Panc1 (cell line): ENCODE results near the gene MS4A5. TPM values are rescaled to one million over a fixed set of nuclear protein-coding genes. Genes with fewer than 3 reads are reported as not detected.

Experiments used
- ATAC-seq: fragments of 200-7000 bp; cut with Tn5 transposase; 2 replicates; pipeline ENCODE4 v1.9.1; 2020; ENCODE audit warnings: mild to moderate bottlenecking, moderate library complexity
- BruUV-seq: library from RNA; stranded (reverse); fragments of 400-500 nt; replicated peaks from 2 replicates; lab custom pipeline; 2021; lab: Mats Ljungman, UMichigan
- CTCF ChIA-PET: fragments of 300-600 bp; sonication (Branson Sonifier 250); formaldehyde crosslinking; loops from one replicate; lab custom pipeline; 2022; ENCODE audit warnings: antibody characterized with exemption; lab: Charles Lee
- POLR2A ChIA-PET: fragments of 300-600 bp; sonication (Branson Sonifier 250); formaldehyde crosslinking; loops from one replicate; lab custom pipeline; 2022; ENCODE audit warnings: antibody characterized with exemption; lab: Charles Lee
- DNase-seq: peaks from one replicate; pipeline ENCODE4 v3.0.0-alpha.2; 2010; ENCODE audit warnings: low read depth, low spot score
- H3K27ac ChIP-seq: 2 replicates; pipeline ENCODE4 v1.5.1; 2011; ENCODE audit warnings: mild to moderate bottlenecking, low read length, inconsistent platforms
- H3K27me3 ChIP-seq: fragments of 200-500 bp; sonication (Bioruptor generic); 2 replicates; pipeline ENCODE4 v1.6.0; 2014; ENCODE audit warnings: low read length, inconsistent platforms; ENCODE audit not compliant: control insufficient read depth, insufficient read depth
- H3K36me3 ChIP-seq: fragments of 200-500 bp; sonication (Bioruptor generic); 2 replicates; pipeline ENCODE4 v1.5.1; 2014; ENCODE audit warnings: inconsistent platforms, mild to moderate bottlenecking, low read length, moderate library complexity; ENCODE audit not compliant: control insufficient read depth, insufficient read depth
- H3K4me1 ChIP-seq: 2 replicates; pipeline ENCODE4 v1.5.1; 2011; ENCODE audit warnings: inconsistent platforms, mild to moderate bottlenecking, low read length, moderate library complexity; ENCODE audit not compliant: control insufficient read depth, insufficient read depth
- H3K4me3 ChIP-seq, 2 experiments: 2 replicates each; pipeline ENCODE4 v1.5.1; 2011 to 2012; ENCODE audit warnings: low read depth in 2 of 2, low read length in 2 of 2, mild to moderate bottlenecking in 2 of 2, inconsistent platforms in 1 of 2, moderate library complexity in 1 of 2
- H3K9me3 ChIP-seq: fragments of 200-500 bp; sonication (Bioruptor generic); 2 replicates; pipeline ENCODE4 v1.5.1; 2014; ENCODE audit warnings: low read depth, mild to moderate bottlenecking, inconsistent platforms, low read length, moderate library complexity; ENCODE audit not compliant: control insufficient read depth, insufficient read depth
- POLR2AphosphoS5 ChIP-seq: IDR thresholded peaks from 2 replicates; pipeline ENCODE4 v1.6.1; 2012; ENCODE audit warnings: mild to moderate bottlenecking, low read depth, low read length, moderate library complexity
- SIN3A ChIP-seq: IDR thresholded peaks from 2 replicates; pipeline ENCODE4 v1.6.1; 2012; ENCODE audit warnings: low read depth, mild to moderate bottlenecking, low read length, moderate library complexity, borderline replicate concordance; ENCODE audit not compliant: insufficient read depth
- TCF7L2 ChIP-seq: IDR thresholded peaks from 2 replicates; pipeline ENCODE4 v1.6.1; 2011; ENCODE audit warnings: mild to moderate bottlenecking, low read depth, low read length, inconsistent platforms
- in situ Hi-C: cut with HindIII; loops from 2 replicates; pipeline ENCODE4 v1.10.0; 2016; ENCODE audit warnings: low sequenced_read_pairs, low pct_unique_long_range_greater_than_20kb
- intact Hi-C: fragments of 100-400 bp; cut with micrococcal nuclease; formaldehyde crosslinking; loops from one replicate; pipeline ENCODE4 v1.10.0; 2022; ENCODE audit not compliant: unreplicated experiment
- total RNA-seq: library from RNA; stranded (reverse); gene quantifications from one replicate; pipeline ENCODE4 v1.2.1, GENCODE V29; 2021; ENCODE audit not compliant: unreplicated experiment
- TF ChIP-seq, protein P1 (sequence below): fragments of 450-650 bp; IDR thresholded peaks from 2 replicates; pipeline ENCODE4 v1.5.1; 2017; ENCODE audit warnings: mild to moderate bottlenecking
- TF ChIP-seq, protein P2 (sequence below), 2 experiments: IDR thresholded peaks; 2 replicates each; pipeline ENCODE4 v1.6.1; 2011 to 2012; ENCODE audit warnings: low read depth in 2 of 2, control low read depth in 1 of 2, low read length in 1 of 2, mild to moderate bottlenecking in 1 of 2, moderate library complexity in 1 of 2; ENCODE audit not compliant: insufficient read depth in 1 of 2

Gene MS4A5
- total RNA-seq, 1 experiment from 2014 or later = not detected

GRCh38 chr11:60428517-60428916 lies 855 bp upstream of the MS4A5 start:
- no TSS peak for BruUV-seq
- ATAC-seq (no peak), DNase-seq (no peak)
- Histone ChIP-seq H3K4me3 (no peak overlapping the region), H3K4me1 (no peaks in the 10 kb centered on the region), H3K27ac (no peak overlapping the region), H3K27me3 (no peaks in the 10 kb centered on the region), H3K36me3 (no peaks in the 10 kb centered on the region), H3K9me3 (no peaks in the 10 kb centered on the region)
- TF ChIP-seq POLR2AphosphoS5 = no peak
- no peak for TF ChIP-seq SIN3A
- no peak for TF ChIP-seq TCF7L2
- TF ChIP-seq, protein P1, sequence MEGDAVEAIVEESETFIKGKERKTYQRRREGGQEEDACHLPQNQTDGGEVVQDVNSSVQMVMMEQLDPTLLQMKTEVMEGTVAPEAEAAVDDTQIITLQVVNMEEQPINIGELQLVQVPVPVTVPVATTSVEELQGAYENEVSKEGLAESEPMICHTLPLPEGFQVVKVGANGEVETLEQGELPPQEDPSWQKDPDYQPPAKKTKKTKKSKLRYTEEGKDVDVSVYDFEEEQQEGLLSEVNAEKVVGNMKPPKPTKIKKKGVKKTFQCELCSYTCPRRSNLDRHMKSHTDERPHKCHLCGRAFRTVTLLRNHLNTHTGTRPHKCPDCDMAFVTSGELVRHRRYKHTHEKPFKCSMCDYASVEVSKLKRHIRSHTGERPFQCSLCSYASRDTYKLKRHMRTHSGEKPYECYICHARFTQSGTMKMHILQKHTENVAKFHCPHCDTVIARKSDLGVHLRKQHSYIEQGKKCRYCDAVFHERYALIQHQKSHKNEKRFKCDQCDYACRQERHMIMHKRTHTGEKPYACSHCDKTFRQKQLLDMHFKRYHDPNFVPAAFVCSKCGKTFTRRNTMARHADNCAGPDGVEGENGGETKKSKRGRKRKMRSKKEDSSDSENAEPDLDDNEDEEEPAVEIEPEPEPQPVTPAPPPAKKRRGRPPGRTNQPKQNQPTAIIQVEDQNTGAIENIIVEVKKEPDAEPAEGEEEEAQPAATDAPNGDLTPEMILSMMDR = no peak
- TF ChIP-seq, protein P2, sequence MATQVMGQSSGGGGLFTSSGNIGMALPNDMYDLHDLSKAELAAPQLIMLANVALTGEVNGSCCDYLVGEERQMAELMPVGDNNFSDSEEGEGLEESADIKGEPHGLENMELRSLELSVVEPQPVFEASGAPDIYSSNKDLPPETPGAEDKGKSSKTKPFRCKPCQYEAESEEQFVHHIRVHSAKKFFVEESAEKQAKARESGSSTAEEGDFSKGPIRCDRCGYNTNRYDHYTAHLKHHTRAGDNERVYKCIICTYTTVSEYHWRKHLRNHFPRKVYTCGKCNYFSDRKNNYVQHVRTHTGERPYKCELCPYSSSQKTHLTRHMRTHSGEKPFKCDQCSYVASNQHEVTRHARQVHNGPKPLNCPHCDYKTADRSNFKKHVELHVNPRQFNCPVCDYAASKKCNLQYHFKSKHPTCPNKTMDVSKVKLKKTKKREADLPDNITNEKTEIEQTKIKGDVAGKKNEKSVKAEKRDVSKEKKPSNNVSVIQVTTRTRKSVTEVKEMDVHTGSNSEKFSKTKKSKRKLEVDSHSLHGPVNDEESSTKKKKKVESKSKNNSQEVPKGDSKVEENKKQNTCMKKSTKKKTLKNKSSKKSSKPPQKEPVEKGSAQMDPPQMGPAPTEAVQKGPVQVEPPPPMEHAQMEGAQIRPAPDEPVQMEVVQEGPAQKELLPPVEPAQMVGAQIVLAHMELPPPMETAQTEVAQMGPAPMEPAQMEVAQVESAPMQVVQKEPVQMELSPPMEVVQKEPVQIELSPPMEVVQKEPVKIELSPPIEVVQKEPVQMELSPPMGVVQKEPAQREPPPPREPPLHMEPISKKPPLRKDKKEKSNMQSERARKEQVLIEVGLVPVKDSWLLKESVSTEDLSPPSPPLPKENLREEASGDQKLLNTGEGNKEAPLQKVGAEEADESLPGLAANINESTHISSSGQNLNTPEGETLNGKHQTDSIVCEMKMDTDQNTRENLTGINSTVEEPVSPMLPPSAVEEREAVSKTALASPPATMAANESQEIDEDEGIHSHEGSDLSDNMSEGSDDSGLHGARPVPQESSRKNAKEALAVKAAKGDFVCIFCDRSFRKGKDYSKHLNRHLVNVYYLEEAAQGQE (IDR thresholded peaks at IDR 0.05; ENCODE audit: insufficient read depth in 1 of 2, low read depth in 2 of 2, low read length in 1 of 2) = no peak
- intact Hi-C loops (no loop called here), in situ Hi-C loops (no loop called here)
- ChIA-PET CTCF (no interaction called here), POLR2A (no interaction called here)

DNA sequence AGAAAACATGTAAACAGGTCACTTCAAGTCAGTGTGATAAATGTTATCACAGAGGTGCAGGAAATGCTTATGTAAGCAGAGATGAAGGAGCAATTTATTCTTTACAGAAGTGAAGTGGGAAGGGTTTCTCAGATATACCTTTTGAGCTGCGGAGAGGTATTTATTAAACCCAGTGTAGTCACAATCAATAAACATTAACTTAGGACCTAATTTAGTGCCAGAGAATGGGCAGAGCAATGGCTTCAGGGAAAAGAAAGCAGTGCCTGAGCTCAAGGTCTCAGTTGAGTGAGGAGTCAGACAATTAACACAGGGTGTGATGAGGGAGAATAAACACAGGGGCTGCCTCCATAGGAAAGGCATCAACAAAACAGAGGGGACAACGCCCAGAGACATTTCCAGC lies 1.9 kb downstream of the MS4A5 start:
- no TSS peak for BruUV-seq
- Histone ChIP-seq H3K36me3 (no peaks in the 10 kb centered on the region), H3K4me3 (no peak overlapping the region), H3K27me3 (no peaks in the 10 kb centered on the region), H3K27ac (no peak overlapping the region), H3K9me3 (no peaks in the 10 kb centered on the region), H3K4me1 (no peaks in the 10 kb centered on the region)
- no peak for ATAC-seq
- no peak for DNase-seq
- in situ Hi-C loops (no loop called here), intact Hi-C loops (no loop called here)
- CTCF ChIA-PET = no interaction called here
- POLR2A ChIA-PET = no interaction called here
- TF ChIP-seq SIN3A = no peak

DNA sequence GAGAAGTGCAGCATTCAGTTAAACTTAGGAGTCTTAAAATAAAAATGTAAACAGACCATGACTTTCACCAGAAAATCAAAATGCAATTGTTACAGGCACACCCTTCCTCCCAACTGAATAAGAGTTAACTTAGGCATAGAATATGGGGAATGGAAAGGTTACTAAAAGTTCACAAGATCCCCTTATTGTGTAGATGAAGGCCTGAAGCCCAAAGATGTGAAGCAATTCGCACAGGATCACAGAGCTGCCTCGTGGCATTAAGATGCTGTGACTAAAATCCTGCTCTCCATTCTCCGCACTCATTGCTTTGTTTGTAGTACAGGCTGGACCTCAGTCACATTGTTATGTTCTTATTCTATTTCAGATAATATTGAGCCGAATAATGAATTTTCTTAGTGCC lies 4.0 kb downstream of the MS4A5 start:
- TF ChIP-seq, protein P2 (IDR thresholded peaks at IDR 0.05; ENCODE audit: insufficient read depth in 1 of 2, low read depth in 2 of 2, low read length in 1 of 2) = no peak
- in situ Hi-C loops (no loop called here), intact Hi-C loops (no loop called here)
- Histone ChIP-seq H3K9me3 (no peaks in the 10 kb centered on the region), H3K27ac (no peak overlapping the region), H3K4me1 (no peaks in the 10 kb centered on the region), H3K4me3 (no peak overlapping the region), H3K36me3 (no peaks in the 10 kb centered on the region), H3K27me3 (no peaks in the 10 kb centered on the region)
- no TSS peak for BruUV-seq
- no peak for DNase-seq
- ChIA-PET POLR2A (no interaction called here), CTCF (no interaction called here)
- ATAC-seq = no peak
